Stimulated activated CD4-positive, alpha-beta T cell treated with anti-CD3 and anti-CD28 coated beads, TNF-alpha, amount 100 ng/mL, for 48 hours (primary cell): ENCODE results near the gene SNRNP200.
"Not testable (repeated sequence)": the region's sequence is repeated elsewhere in the genome, so short reads cannot be mapped to it uniquely, and the experiment has no call there.

Experiments
- DNase-seq, 3 donors: peaks; one replicate each; pipeline ENCODE4 v3.0.0-alpha.2; 2020; ENCODE audit warnings: low read depth in 3 of 3

Gene SNRNP200

DNA sequence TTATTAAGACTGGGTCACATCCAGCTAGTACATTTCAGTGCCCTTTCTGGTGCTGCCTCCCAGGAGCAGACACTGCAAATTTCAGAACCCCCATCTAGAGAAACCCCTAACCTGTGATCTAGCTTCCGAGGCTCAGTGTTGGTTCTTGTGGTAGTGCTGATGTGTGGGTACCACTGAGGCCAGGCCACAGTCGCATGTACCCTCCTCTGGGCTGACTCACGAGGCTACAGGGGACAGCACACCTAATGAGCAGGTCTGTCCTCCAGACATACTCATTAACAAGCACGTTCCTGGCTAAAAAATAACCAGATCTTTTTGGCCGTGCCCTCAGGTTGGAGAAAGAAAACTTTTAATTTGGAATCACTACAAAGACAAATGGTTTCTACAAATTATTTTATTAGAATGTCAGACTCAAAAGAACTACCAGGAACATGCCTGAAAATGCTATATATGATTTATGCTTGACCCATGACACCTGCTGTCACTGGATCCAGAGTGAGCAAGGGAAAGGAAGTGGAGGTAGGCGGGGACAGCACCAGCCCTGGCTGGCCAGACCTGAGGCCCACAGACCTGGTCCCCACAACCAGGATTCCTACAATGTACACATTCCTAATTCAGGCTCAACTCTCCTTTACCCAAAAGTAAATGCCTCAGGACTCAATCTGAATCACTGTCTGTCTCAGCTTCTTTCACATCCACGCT is 30.8 kb downstream of the SNRNP200 start:
- no peak for DNase-seq

DNA sequence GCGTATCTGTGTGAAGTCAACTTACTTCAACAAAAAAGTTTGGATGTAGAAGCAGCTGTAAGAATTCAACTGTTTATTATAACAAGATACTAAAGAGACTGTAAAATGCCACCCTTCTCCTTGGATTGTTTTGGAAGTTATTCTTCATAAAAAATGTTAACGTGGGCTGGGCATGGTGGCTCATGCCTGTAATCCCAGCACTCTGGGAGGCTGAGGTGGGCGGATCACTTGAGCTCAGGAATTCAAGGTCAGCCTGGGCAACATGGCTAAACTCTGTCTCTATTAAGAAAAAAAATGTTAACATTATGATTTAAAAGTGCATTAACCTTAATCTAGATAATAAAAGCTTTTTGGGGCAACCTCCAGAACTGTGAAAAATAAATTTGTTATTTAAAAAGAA is 31.6 kb downstream of the SNRNP200 start:
- DNase-seq = no peak

DNA sequence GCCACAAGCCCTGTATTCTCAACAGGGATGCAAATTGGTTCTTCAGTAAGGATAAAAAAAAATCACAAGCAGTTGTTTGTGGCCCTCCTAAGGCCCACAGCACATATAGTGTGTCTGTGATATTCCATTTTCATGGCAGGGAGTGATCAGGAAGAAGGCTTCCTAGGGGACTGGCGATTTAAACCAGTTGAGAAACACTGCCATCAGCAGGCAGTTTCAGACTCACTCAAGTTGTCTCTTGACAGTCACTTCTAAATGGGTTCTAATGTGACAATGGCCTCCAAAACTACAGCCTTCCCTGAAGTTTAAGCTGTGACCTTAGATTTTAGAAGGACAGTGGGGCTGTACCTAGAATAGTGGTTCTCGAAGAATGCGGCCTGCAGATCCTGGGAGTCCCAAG is 33.4 kb downstream of the SNRNP200 start:
- DNase-seq = no peak

DNA sequence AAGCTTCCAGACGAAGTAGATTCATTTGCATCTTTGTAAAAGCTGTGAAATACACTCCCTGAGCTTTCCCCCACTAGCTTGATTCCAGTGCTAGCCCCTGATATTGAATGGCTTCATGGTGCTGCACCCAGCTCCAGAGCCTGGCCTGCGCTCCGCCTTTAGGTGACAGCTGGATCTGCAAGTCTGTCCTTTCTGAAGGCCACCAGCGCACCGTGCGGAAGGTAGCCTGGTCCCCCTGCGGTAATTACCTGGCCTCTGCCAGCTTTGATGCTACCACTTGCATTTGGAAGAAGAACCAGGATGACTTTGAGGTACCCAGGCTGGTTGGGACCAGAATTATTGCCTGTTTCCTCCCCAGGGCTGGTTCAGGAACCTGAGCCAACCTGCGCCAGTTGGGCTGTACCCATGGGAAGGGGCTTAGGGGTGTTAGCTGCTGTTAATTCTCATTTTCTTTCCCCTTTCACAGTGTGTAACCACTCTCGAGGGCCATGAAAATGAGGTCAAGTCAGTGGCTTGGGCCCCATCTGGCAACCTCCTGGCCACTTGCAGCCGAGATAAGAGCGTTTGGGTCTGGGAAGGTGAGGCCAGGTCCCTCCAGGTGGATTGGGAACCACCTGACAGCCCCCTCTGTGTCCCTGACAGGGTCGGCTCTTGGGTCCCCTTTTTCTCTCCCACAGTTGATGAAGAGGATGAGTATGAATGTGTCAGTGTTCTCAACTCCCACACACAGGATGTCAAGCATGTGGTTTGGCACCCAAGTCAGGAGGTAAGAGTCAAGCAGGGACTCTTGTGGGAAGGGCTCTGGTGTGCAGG is 38.0 kb downstream of the SNRNP200 start:
- peak; percentile 37 to 54 (median 41) for DNase-seq

DNA sequence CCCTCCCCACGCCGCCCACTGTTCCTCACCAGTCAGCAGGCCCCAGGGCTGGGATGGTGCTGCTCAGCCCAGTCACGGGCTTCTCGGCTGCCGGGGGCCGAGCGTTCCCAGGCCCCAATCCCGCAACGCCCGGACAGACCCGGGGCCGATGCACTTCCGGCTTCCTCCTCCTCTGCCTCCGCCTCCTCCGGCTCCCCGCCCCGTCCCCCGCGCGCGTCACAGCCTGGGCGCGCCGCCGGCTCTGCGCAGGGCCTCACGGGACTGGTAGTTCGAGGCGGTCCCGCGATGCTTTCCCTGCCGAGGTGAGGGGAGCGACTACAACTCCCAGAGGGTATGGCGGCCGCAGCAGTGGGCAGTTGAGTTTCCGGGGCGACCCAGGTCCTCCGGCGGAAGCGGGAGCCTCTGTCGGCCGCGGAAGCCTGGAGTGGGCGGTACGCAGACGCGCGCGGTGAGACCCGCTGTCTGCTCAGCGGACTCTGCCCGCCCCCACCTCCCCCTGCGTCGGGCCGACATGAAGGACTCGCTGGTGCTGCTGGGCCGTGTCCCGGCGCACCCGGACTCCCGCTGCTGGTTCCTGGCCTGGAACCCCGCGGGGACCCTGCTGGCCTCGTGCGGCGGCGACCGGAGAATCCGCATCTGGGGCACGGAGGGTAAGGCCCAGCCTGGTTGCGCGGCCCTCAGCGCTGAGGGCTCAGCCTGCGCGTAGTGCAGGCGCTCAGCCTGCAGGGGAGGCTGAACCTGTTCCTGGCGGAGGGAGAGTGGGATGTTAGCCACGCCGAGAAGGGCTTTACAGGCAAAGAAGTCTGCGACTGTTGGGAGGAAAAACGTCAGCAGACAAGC is 39.3 kb downstream of the SNRNP200 start, which contains the start of the genes CIAO1 and TMEM127:
CIAO1 (plus strand) TSS at position 386 of the 840 bp plus-strand sequence; CDS start at position 512, 126 bp downstream.
TMEM127 (minus strand) TSS at position 158 of the 840 bp plus-strand sequence. CDS start 616 bp downstream, outside the sequence.
- DNase-seq = peak; percentile 95 to 99 (median 96)

DNA sequence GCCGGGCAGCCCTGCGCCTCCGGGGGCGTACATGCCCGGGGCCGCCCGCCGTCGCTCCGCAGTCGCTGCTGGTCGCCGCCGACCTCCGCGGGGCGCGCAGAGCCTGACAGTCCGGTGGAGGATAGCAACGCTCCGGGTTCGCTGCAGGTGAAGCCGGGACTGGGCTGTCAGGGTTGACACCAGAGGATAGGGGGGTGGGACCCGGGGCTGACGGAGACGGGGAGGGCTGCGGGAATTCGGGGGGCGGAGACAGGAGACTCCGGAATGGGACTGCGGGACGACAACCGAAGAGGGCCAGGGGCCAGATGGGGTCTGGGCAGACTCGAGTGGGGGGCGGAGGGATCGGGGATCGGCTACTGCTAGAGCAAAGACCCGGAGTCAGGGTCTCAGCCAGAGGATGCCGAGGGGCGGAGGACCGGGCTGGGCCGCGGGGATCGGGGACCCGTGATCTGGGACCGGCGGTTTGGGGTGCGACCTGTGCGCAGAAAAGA is 40.0 kb downstream of the SNRNP200 start:
- peak in 1 of 3 donors; percentile 13 for DNase-seq

DNA sequence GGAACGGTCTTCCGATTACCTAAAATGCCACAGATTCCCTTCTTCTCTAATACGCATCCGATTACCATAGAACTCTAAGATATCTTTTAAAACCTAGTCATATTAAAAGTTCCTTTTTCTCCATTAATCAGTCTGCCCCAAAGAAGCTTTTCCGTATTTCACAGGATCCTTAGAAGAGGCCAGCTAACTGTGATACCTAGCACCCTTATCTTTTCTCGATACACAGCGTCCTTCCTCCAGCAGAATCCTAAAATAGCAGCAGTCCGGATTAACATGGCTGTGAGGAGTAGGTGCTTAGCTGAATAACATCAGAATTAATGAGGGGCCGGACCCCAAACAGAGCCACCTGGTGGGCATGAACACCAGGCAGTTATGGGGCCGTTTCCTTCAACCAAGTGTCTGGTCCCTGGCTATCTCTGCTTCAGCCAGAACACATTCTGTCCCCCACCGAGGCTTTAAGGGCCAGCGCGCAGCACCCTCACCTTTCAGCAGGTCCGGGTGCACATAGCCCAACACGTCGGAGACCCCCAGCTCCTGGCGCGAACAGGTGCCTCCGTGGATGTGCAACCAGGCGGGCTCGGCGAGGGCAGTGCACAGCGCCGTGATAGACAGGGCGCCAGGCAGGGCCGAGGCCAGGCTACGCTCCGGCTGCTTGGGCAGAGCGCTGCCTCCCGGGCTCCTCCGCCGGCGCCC is 40.5 kb downstream of the SNRNP200 start:
- no peak for DNase-seq

DNA sequence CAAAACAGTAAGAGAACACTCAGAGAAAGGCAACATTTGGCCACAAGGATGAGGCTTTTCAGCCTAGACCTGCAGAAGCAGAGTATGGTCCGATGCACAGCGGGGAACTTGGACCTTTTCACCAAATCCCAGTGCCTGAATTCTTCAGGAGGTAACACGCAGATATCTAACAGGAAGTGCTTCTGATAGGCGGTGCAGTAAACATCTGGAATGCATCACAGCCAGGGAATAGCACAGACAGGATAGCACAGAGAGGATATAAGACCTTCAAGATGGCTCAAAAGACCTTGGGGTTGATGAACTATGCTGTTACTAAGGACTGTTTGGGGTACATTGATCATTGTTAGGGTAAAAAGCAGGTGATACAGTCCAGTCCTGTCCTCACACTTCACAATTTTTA is 41.3 kb downstream of the SNRNP200 start:
- DNase-seq = no peak

DNA sequence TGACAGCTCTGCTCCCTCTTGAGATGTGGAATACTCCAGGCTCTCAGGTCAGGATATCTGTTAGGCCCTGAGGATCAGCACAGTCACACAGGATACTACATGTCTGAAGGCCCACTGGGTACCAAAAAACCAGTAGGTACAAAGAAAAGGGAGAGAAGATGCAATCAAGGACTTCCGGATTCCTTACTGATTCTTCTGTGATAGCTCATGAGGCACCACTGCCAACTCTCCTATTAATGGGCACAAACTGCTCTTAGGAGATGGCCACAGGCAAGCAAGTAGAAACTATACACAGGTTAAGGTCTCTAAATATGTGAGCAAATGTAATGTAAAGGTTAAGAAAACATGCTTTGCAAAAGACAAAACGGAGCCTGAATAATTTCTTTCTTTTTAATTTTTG is 43.0 kb downstream of the SNRNP200 start:
- DNase-seq = no peak

DNA sequence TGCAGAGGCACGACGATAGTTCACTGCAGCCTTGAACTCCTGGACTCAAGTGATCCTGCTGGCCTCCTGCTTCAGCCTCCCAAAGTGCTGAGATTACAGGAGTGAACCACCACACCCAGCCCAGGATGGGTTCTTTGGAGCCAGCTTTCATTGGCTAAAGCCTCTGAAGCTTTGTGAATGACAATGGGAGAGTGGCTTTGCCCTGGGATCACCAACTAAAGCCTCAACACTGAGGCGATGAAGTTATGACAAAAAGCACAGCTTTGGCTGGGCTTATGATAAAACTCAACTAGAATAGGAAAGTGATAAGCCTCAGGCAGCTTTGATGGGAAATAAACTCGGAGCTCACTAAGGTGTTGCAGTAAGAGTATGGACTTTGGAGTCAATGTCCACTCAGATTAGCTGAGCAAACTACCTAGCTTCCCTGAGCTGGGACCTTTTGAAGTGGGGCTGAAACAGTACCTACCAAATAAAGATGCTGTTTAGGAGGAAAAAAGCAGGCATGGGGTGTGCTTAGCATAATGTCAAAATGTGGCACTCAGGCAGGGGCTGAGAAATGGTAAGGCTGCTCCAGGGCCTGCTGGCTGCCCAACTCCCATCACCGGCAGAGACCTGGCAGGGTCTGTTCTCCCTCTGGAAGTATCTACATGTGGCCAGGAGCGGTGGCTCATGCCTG is 43.9 kb downstream of the SNRNP200 start:
- no peak for DNase-seq

DNA sequence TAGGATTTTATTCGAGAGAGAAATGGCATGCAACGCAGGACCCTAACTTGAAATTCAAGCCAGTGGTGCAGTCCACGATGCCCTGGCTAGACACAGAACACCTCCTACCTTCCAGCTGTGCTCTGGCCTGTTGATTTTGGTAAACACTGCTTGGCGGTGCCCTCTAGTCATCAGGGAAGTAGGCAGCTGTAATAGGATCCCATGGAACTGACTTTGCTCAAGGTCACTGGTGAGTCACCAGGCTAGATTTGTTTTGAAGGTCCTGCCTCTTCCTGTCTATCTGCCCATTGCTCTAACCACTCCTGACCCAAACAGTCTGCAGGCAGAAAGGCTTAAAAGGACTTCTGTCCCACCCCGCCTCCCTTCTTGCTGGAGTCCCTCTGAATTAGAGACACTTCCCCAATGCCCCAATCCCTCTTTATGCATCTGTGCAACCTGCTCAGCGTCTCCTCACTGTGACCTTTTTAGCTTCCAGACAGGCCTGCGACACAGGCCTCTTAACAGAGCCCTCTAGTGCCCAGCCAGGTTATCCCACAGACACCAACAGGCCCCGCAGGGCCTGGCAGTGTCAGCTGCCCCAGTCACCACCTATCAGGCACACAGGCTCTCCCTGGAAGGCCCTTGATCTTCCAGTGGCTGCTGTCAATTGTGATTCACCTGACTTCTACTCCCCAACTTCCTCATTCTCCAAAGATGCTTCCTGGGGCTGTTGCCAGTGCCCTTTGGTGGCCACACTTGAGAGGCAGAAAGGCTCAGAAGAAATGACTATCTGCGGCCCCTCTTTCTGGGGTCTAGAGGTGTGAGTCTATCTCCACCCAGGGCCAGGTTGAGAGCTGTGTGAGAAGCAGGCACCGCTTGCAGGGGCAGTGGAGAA is 44.7 kb downstream of the SNRNP200 start:
- DNase-seq = peak in 1 of 3 donors; percentile 21

DNA sequence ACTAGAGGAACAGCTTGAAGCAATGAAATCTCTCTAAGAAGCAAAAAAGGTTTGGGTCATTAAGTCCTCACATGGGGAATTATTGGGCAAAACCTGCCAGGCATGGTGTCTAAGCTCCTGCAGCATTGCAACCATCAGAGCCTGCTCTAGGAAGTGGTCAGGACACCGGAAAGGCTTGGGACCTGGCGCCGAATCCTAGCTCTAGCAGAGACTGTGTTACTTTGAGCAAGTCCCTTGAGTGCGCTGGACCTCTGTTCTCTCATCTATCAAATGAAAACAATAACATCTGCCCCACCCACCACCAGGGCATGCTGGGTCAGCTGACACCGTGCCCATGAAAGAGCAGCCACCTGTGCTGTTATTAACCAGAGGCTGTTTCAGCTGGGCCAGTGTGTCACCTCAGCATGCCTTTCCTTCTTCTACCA is 45.8 kb downstream of the SNRNP200 start:
- DNase-seq = no peak

DNA sequence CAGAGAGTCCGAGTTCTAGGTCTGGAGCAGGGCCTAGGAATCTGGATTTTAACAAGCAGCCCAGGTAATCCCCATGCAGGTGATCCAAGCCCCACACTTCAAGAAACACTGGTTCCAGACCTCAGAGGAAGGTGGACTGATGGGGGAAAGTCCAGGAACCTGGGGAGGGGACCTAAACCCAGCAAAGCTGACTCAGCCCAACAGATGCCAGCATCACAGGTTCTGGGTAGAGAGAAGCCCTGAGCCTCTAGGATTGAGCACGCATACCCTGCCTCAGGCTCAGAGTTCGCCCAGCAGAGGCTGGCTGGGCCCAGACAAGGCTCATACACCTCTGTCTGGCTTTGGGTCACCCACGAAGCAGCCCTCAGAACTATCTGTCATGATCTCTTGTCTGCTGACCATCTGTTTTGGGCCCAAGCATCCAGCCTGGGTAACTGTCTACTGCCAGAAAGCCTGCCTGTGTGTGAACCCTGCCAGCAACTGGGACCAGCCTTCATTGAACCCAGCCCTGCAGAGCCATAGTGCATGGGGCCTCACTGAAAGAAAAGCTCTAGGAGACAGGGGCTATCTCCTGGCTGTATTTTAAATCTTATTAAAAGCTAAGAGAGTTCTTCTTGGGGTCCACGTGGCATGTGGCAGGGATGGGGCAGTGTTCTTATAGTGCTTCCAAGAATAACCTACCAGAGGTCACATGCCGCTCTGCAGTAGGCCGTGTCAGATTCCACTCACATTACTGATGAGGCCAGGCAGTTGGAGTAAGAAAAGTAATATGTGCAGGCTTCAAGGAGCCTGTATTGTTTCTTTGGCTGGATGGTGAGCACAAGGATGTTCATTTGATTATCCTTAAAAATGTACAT is 47.0 kb downstream of the SNRNP200 start:
- no peak for DNase-seq

DNA sequence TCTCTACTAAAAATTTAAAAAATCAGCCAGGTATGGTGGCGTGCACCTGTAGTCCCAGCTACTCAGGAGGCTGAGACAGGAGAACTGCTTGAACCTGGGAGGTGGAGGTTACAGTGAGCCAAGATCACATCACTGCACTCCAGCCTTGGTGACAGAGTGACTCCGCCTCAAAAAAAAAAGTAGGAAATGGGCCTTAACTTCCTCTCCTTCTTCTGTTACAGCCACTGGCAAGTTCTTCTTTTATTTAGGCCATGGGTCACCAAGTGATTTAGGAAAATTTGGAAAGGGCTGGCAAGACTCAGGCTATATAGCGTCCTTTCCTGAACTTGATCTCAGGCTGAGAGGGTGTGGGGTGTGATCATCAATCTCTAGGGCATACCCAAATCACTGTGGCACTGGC is 47.6 kb downstream of the SNRNP200 start:
- not testable (repeated sequence) for DNase-seq

DNA sequence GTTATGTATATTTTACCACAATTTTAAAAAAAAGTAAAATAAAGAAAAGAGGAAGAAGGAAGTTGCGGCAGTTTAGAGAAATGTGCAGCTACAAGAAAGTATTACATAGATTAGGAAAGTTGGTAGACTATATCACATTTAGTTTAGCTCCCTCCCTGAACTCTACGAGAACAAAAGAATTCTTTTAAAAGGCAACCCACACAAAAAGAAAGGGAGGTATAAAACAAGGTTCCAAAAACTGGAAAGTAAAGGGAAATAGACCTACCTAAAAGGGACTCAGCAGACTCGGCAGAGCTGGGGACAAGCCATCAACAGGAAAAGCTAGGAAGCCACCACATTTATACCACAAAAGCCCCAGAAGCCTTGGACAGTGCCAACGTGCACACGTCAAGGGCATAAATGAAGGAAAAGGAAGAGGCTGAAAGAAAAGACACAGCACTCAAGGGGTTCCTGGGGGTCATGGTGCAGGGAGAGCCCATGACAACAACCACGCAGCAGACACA is 48.7 kb downstream of the SNRNP200 start:
- no peak for DNase-seq

DNA sequence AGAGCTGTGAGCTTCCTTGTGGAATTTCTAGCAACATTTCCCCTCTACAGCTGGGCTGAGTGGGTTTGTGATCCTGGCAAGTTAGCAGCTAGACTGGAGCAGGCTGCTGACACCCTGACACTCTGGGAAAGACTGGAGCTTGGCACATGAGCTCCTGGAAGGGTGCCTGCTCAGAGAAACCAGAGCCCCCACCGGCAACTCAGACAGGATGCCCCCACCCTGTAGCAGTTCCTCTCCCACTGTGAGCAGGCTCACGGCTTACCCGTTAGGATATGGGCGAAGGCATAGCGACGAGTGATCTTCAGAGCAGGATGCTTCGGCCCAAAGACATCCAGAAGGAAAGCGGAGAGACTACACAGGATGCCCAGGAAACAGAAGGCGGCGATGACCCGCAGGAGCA is 50.8 kb downstream of the SNRNP200 start:
- no peak for DNase-seq

DNA sequence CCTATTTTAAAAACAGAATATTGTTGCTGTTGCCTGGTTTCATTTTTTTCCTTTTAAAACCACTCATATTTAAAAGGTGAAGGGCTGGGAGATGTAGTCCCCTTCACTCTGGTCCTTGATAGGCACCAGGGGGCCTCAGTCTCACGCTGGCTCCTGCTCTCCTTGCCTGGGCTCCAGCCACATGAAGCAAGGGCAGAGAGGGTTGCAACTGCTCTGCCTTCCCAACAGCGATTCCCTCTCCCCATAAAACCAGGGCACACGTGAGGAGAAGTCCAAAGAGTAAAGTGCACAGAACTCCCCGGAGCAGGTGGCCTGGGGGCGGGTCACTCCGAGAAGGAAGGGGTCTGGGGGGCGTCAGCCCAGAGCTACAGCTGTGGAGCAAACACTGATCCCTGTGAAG is 52.3 kb downstream of the SNRNP200 start:
- no peak for DNase-seq

DNA sequence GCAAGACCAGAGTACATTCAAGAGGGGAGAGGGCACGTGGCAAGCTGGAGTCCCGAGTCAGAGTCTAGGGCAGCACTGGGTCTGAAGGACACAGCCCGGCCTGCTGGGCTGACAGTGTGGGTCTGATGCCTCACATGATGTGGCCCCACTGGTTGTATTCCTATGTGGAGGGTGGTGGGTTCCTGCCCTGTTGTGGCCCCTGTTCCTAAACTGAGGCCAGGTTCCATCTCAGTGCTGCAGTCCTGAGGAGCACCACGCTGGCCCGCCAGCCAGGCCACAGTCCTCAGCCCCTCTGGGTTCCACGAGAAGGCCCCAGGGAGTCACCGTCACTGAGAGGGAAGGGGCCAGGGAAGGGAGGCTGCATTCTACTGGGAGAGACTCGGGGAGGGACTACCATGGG is 52.8 kb downstream of the SNRNP200 start:
- no peak for DNase-seq
